Transverse colon (tissue), 4 donors: ENCODE measurements around the gene FAM193B.

Experiments
- POLR2A ChIP-seq: fragments of 450-650 bp; IDR thresholded peaks from one replicate; pipeline ENCODE4 v1.6.1; 2016; ENCODE audit warnings: antibody characterized with exemption, mild to moderate bottlenecking, moderate library complexity
- POLR2AphosphoS5 ChIP-seq, 3 donors: sonication (generic); formaldehyde crosslinking; IDR thresholded peaks; one replicate each; pipeline ENCODE4 v1.6.1; 2016; ENCODE audit warnings: antibody characterized with exemption in 3 of 3
- TF ChIP-seq, protein P1 (sequence below), 5 experiments: fragments of 200-600 bp in 3 of 5; fragments of 450-650 bp in 2 of 5; sonication (generic) in 3 of 5; IDR thresholded peaks; 1 replicate in 2 of 5; 2 replicates in 3 of 5; pipeline ENCODE4 v1.5.1; 2016 to 2017; ENCODE audit warnings: antibody characterized with exemption in 5 of 5, inconsistent platforms in 3 of 5, mild to moderate bottlenecking in 2 of 5, moderate library complexity in 1 of 5

GRCh38 chr5:177603631-177604030 is 49.3 kb upstream of the FAM193B start:
- TF ChIP-seq POLR2A (no peak), POLR2AphosphoS5 (IDR thresholded peaks at IDR 0.05) (no peak)
- TF ChIP-seq, protein P1, sequence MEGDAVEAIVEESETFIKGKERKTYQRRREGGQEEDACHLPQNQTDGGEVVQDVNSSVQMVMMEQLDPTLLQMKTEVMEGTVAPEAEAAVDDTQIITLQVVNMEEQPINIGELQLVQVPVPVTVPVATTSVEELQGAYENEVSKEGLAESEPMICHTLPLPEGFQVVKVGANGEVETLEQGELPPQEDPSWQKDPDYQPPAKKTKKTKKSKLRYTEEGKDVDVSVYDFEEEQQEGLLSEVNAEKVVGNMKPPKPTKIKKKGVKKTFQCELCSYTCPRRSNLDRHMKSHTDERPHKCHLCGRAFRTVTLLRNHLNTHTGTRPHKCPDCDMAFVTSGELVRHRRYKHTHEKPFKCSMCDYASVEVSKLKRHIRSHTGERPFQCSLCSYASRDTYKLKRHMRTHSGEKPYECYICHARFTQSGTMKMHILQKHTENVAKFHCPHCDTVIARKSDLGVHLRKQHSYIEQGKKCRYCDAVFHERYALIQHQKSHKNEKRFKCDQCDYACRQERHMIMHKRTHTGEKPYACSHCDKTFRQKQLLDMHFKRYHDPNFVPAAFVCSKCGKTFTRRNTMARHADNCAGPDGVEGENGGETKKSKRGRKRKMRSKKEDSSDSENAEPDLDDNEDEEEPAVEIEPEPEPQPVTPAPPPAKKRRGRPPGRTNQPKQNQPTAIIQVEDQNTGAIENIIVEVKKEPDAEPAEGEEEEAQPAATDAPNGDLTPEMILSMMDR (IDR thresholded peaks at IDR 0.05) = no peak
